Measurements from ENCODE around the gene PSMF1.
A peak's percentile ranks its signal among the peaks of the same experiment; 100 is the strongest.

Gene PSMF1

DNA sequence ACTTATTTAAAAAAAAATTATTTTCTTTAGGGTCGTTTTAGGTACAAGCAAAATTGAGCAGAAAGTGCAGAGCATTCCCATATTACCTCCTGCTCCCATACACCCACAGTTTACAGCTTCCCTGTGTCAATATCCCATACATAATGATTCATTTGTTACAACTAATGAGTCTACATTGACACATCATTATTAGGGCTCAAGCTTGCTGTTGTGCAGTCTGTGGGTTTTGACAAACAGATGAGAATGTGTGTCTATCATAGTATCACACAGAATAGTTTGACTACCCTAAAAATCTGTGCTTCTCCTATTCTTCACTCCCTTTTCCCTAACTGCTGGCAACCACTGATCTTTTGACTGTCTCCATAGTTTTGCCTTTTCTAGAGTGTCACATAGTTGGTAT, 9.4 kb downstream of the PSMF1 start:
- TF ChIP-seq, protein P1, sequence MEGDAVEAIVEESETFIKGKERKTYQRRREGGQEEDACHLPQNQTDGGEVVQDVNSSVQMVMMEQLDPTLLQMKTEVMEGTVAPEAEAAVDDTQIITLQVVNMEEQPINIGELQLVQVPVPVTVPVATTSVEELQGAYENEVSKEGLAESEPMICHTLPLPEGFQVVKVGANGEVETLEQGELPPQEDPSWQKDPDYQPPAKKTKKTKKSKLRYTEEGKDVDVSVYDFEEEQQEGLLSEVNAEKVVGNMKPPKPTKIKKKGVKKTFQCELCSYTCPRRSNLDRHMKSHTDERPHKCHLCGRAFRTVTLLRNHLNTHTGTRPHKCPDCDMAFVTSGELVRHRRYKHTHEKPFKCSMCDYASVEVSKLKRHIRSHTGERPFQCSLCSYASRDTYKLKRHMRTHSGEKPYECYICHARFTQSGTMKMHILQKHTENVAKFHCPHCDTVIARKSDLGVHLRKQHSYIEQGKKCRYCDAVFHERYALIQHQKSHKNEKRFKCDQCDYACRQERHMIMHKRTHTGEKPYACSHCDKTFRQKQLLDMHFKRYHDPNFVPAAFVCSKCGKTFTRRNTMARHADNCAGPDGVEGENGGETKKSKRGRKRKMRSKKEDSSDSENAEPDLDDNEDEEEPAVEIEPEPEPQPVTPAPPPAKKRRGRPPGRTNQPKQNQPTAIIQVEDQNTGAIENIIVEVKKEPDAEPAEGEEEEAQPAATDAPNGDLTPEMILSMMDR (IDR thresholded peaks at IDR 0.05; ENCODE audit: borderline replicate concordance, control extremely low read depth, extremely low read depth, insufficient read depth, missing control alignments) = no peak
- no peak for DNase-seq (ENCODE audit: low spot score)
- in situ Hi-C loops (cut with MboI; ENCODE audit: low sequenced_read_pairs, unreplicated experiment) = no loop called here

GRCh38 chr20:1130058-1130694, 11.8 kb downstream of the PSMF1 start:
- TF ChIP-seq, protein P1 (IDR thresholded peaks at IDR 0.05; ENCODE audit: borderline replicate concordance, control extremely low read depth, extremely low read depth, insufficient read depth, missing control alignments) = no peak
- DNase-seq (ENCODE audit: low spot score) = no peak
- in situ Hi-C loops (cut with MboI; ENCODE audit: low sequenced_read_pairs, unreplicated experiment) = no loop called here

DNA sequence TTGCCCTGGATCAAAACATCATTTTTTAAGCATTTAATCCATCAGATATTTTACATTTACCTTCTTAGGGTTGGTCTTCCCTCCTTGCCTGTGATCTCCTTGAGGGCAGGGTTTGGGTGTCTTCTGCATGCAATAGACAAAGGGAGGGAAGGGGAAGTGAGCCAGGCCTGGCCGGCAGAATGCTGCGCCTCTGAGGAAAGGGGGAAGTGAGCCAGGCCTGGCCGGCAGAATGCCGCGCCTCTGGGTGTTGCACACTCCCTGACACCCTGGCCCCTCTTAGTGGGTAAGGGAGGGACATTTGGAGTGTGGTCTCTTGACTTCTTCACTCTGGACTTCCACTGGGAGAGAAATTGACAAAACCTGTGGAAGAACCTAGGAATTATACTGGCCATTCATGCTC, 12.4 kb downstream of the PSMF1 start:
- TF ChIP-seq, protein P1 (IDR thresholded peaks at IDR 0.05; ENCODE audit: borderline replicate concordance, control extremely low read depth, extremely low read depth, insufficient read depth, missing control alignments) = no peak
- peak; percentile 34 for DNase-seq (ENCODE audit: low spot score)
- in situ Hi-C loops (cut with MboI; ENCODE audit: low sequenced_read_pairs, unreplicated experiment) = no loop called here

DNA sequence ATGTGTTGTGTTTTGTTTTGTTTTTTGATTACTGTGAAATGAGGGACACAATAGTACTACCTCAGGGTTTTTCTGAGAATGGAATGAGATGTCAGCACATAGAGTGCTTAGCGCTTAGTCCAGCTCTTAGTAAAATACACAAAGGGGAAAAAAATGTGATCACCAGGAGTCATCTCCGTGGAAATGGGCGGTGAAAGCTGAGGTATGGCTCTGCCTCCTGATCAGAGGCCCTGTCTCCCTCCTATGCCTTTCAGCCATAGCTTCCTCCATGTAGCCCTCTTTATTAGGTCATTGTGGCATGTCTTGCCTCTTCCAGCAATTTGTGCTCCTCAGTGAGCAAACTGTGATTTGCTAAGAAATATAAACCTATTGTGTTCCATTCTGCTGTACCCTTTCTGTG, 13.0 kb downstream of the PSMF1 start:
- in situ Hi-C loops (cut with MboI; ENCODE audit: low sequenced_read_pairs, unreplicated experiment) = no loop called here
- DNase-seq (ENCODE audit: low spot score) = no peak
- TF ChIP-seq, protein P1 (IDR thresholded peaks at IDR 0.05; ENCODE audit: borderline replicate concordance, control extremely low read depth, extremely low read depth, insufficient read depth, missing control alignments) = no peak

DNA sequence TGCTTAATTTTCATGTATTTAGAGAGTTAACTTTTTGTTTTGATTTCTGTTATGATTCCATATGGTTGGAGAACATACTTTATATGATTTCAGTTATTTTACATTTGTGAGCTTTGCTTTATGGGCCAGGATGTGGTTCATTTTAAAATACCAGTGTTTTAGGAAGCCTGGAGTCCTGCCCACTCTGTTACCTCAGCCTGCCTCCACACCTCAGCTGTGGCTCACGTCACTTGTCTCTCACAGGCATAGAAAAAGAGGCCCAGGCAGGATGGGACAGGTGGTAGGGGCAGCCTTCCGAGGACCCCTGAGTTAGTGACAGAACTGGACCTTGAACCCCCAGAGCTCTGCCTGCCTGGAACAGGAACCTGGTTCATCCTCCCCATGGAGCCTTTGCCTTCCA, 16.0 kb downstream of the PSMF1 start:
- in situ Hi-C loops (cut with MboI; ENCODE audit: low sequenced_read_pairs, unreplicated experiment) = no loop called here

DNA sequence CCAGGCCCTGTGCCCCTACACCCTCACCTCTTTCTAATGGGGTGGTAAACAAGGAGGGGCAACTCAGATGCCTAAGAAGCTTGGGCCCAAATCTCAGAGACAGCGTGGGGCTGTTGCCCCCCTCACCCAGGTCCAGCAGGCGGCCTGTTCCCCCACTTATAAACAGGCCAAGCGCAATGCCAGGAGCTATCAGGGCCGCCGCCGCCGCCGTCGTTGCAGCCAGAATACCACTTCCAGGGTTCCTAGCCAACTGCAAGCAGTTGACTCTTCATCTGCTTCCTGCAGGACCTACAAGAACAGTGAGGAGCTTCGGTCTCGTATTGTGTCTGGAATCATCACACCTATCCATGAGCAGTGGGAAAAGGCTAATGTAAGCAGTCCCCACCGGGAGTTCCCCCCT, 16.4 kb downstream of the PSMF1 start:
- DNase-seq (ENCODE audit: low spot score) = no peak
- in situ Hi-C loops (cut with MboI; ENCODE audit: low sequenced_read_pairs, unreplicated experiment) = no loop called here
- TF ChIP-seq, protein P1 (IDR thresholded peaks at IDR 0.05; ENCODE audit: borderline replicate concordance, control extremely low read depth, extremely low read depth, insufficient read depth, missing control alignments) = no peak

More for the DNA sequence above, 16.0 kb downstream of the PSMF1 start:
- DNase-seq (ENCODE audit: low spot score) = no peak
- TF ChIP-seq, protein P1 (IDR thresholded peaks at IDR 0.05; ENCODE audit: borderline replicate concordance, control extremely low read depth, extremely low read depth, insufficient read depth, missing control alignments) = no peak

Data from GM13976 (cell line).